Mesenchymal stem cell (in vitro differentiated cells and primary cell): ENCODE measurements around the gene PTPRN2.

Source experiments
- DNase-seq: peaks from one replicate; pipeline ENCODE4 v3.0.0-alpha.2; 2013
- H2AFZ ChIP-seq: one replicate; pipeline ENCODE4 v1.6.1; 2013; ENCODE audit warnings: low read depth, mild to moderate bottlenecking, control low read depth, inconsistent platforms, low read length, moderate library complexity
- H2AK5ac ChIP-seq: 2 replicates; pipeline ENCODE4 v1.6.1; 2013; ENCODE audit warnings: low read length, moderate library complexity, mild to moderate bottlenecking, inconsistent platforms; ENCODE audit not compliant: severe bottlenecking
- H2BK120ac ChIP-seq: one replicate; pipeline ENCODE4 v1.6.1; 2013; ENCODE audit warnings: low read depth, mild to moderate bottlenecking, inconsistent platforms, low read length, moderate library complexity
- H2BK12ac ChIP-seq, 2 experiments: one replicate each; pipeline ENCODE4 v1.6.1; 2013; ENCODE audit warnings: inconsistent platforms in 2 of 2, low read length in 2 of 2, mild to moderate bottlenecking in 2 of 2, moderate library complexity in 2 of 2, control low read depth in 1 of 2
- H2BK15ac ChIP-seq: one replicate; pipeline ENCODE4 v1.6.1; 2013; ENCODE audit warnings: mild to moderate bottlenecking, low read depth, inconsistent platforms; ENCODE audit not compliant: poor library complexity, severe bottlenecking
- H2BK5ac ChIP-seq: 2 replicates; pipeline ENCODE4 v1.6.1; 2013; ENCODE audit warnings: low read depth, mild to moderate bottlenecking, low read length, control low read depth, inconsistent platforms; ENCODE audit not compliant: poor library complexity, severe bottlenecking
- H3K14ac ChIP-seq, 2 experiments: one replicate each; pipeline ENCODE4 v1.6.1; 2013; ENCODE audit warnings: inconsistent platforms in 2 of 2, low read length in 2 of 2, control low read depth in 1 of 2, mild to moderate bottlenecking in 1 of 2, moderate library complexity in 1 of 2
- H3K18ac ChIP-seq, 2 experiments: one replicate each; pipeline ENCODE4 v1.6.1; 2013; ENCODE audit warnings: inconsistent platforms in 2 of 2, low read length in 2 of 2, control low read depth in 1 of 2, low read depth in 1 of 2, mild to moderate bottlenecking in 1 of 2
- H3K23ac ChIP-seq, 2 experiments: one replicate each; pipeline ENCODE4 v1.6.1; 2013; ENCODE audit warnings: inconsistent platforms in 2 of 2, low read length in 2 of 2, mild to moderate bottlenecking in 2 of 2, moderate library complexity in 2 of 2, control low read depth in 1 of 2
- H3K27ac ChIP-seq: 2 replicates; pipeline ENCODE4 v1.5.1; 2013; ENCODE audit warnings: mild to moderate bottlenecking, moderate library complexity, low read length, control low read depth, inconsistent platforms; ENCODE audit not compliant: poor library complexity, severe bottlenecking
- H3K27me3 ChIP-seq, 2 experiments: 2 replicates each; pipeline versions ENCODE4 v1.6.1 to v1.7.0; 2013; ENCODE audit warnings: low read length in 2 of 2, mild to moderate bottlenecking in 2 of 2, moderate library complexity in 2 of 2, control low read depth in 1 of 2, inconsistent platforms in 1 of 2; ENCODE audit not compliant: control insufficient read depth in 1 of 2, insufficient read depth in 1 of 2
- H3K36me3 ChIP-seq, 2 experiments: 2 replicates each; pipeline versions ENCODE4 v1.6.1 to v1.7.0; 2013; ENCODE audit warnings: low read length in 2 of 2, control low read depth in 1 of 2, inconsistent platforms in 1 of 2, low read depth in 1 of 2, mild to moderate bottlenecking in 1 of 2; ENCODE audit not compliant: insufficient read depth in 2 of 2, control insufficient read depth in 1 of 2
- H3K4ac ChIP-seq, 2 experiments: one replicate each; pipeline ENCODE4 v1.6.1; 2013; ENCODE audit warnings: inconsistent platforms in 2 of 2, low read length in 2 of 2, mild to moderate bottlenecking in 2 of 2, moderate library complexity in 2 of 2, control low read depth in 1 of 2, low read depth in 1 of 2
- H3K4me1 ChIP-seq: 2 replicates; pipeline ENCODE4 v1.6.1; 2013; ENCODE audit warnings: low read depth, low read length, control low read depth; ENCODE audit not compliant: control insufficient read depth, insufficient read depth
- H3K4me2 ChIP-seq: 2 replicates; pipeline ENCODE4 v1.6.1; 2013; ENCODE audit warnings: low read length, mild to moderate bottlenecking, inconsistent platforms; ENCODE audit not compliant: poor library complexity, severe bottlenecking
- H3K4me3 ChIP-seq, 2 experiments: 2 replicates each; pipeline versions ENCODE4 v1.5.1 to v1.7.0; 2013; ENCODE audit warnings: low read length in 2 of 2, mild to moderate bottlenecking in 2 of 2, control low read depth in 1 of 2, low read depth in 1 of 2; ENCODE audit not compliant: insufficient read depth in 1 of 2
- H3K79me1 ChIP-seq: replicated peaks from 2 replicates; pipeline ENCODE4 v1.6.1; 2013; ENCODE audit warnings: mild to moderate bottlenecking, control low read depth, low read length, inconsistent platforms; ENCODE audit not compliant: poor library complexity, severe bottlenecking
- H3K9ac ChIP-seq: 2 replicates; pipeline ENCODE4 v1.7.0; 2013; ENCODE audit warnings: mild to moderate bottlenecking, low read length, moderate library complexity
- H3K9me3 ChIP-seq: 2 replicates; pipeline ENCODE4 v1.7.0; 2013; ENCODE audit warnings: mild to moderate bottlenecking, low read length; ENCODE audit not compliant: control insufficient read depth
- H4K8ac ChIP-seq: one replicate; pipeline ENCODE4 v1.6.1; 2013; ENCODE audit warnings: inconsistent platforms, mild to moderate bottlenecking, low read length, moderate library complexity
- H4K91ac ChIP-seq: one replicate; pipeline ENCODE4 v1.6.1; 2013; ENCODE audit warnings: mild to moderate bottlenecking, low read length, inconsistent platforms
- WGBS: methylation state at CpG from one replicate; pipeline ENCODE4 v1.1.7; 2013; ENCODE audit warnings: mixed read lengths; 5-methylcytosine and 5-hydroxymethylcytosine counted together

Gene PTPRN2

GRCh38 chr7:158399762-158400161 lies 187.9 kb downstream of the PTPRN2 start:
- no peak overlapping the region for H2BK12ac ChIP-seq
- H4K91ac ChIP-seq: no peak overlapping the region
- no peak overlapping the region for H3K14ac ChIP-seq
- no peak overlapping the region for H4K8ac ChIP-seq
- H3K9me3 ChIP-seq: peaks cover 7% of the 10 kb centered on the region
- 81% methylated on average over 9 of the region's 9 CpGs for WGBS
- no peaks in the 10 kb centered on the region for H3K79me1 ChIP-seq
- H2AK5ac ChIP-seq: no peak overlapping the region
- no peak overlapping the region for H2BK120ac ChIP-seq
- H2BK15ac ChIP-seq: no peak overlapping the region
- peaks cover 0 to 5% of the 10 kb centered on the region in 2 experiments for H3K27me3 ChIP-seq
- H3K27ac ChIP-seq: no peak overlapping the region
- H3K4me2 ChIP-seq: no peak overlapping the region
- no peak overlapping the region for H3K23ac ChIP-seq
- no peak overlapping the region for H2BK5ac ChIP-seq
- no peaks in the 10 kb centered on the region for H3K36me3 ChIP-seq
- H2AFZ ChIP-seq: no peak overlapping the region
- peaks cover 2% of the 10 kb centered on the region for H3K4me1 ChIP-seq
- DNase-seq: no peak
- no peak overlapping the region for H3K4me3 ChIP-seq
- H3K4ac ChIP-seq: no peak overlapping the region
- no peak overlapping the region for H3K9ac ChIP-seq
- no peak overlapping the region for H3K18ac ChIP-seq

- 100% methylated on average over 1 of the region's 1 CpG for WGBS
- no peak for DNase-seq
These were observed 188.9 kb downstream of the PTPRN2 start for GRCh38 chr7:158398750-158399149.

GRCh38 chr7:158397885-158398284 lies 189.7 kb downstream of the PTPRN2 start:
- H3K18ac ChIP-seq: no peak overlapping the region
- H2BK12ac ChIP-seq: no peak overlapping the region
- 85% methylated on average over 6 of the region's 6 CpGs for WGBS
- no peak overlapping the region for H3K4me2 ChIP-seq
- no peak overlapping the region for H3K4me3 ChIP-seq
- H2BK15ac ChIP-seq: no peak overlapping the region
- DNase-seq: no peak
- no peak overlapping the region for H2AK5ac ChIP-seq
- H3K14ac ChIP-seq: no peak overlapping the region
- H2BK5ac ChIP-seq: no peak overlapping the region
- H4K8ac ChIP-seq: no peak overlapping the region
- H3K9me3 ChIP-seq: peaks cover 7% of the 10 kb centered on the region
- H3K4me1 ChIP-seq: peaks cover 2% of the 10 kb centered on the region
- H2BK120ac ChIP-seq: no peak overlapping the region
- H3K23ac ChIP-seq: no peak overlapping the region
- no peak overlapping the region for H4K91ac ChIP-seq
- no peak overlapping the region for H3K9ac ChIP-seq
- H3K4ac ChIP-seq: no peak overlapping the region
- H3K36me3 ChIP-seq: no peaks in the 10 kb centered on the region
- H3K27ac ChIP-seq: no peak overlapping the region
- no peak overlapping the region for H2AFZ ChIP-seq
- no peaks in the 10 kb centered on the region for H3K79me1 ChIP-seq
- no peaks in the 10 kb centered on the region for H3K27me3 ChIP-seq

More at GRCh38 chr7:158398750-158399149, 188.9 kb downstream of the PTPRN2 start:
- no peak overlapping the region for H2AK5ac ChIP-seq
- no peak overlapping the region for H2BK15ac ChIP-seq
- no peak overlapping the region for H2AFZ ChIP-seq
- H2BK120ac ChIP-seq: no peak overlapping the region
- H3K4me3 ChIP-seq: no peak overlapping the region
- H3K27ac ChIP-seq: no peak overlapping the region
- no peak overlapping the region for H4K8ac ChIP-seq
- no peak overlapping the region for H3K4ac ChIP-seq
- no peak overlapping the region for H4K91ac ChIP-seq
- no peak overlapping the region for H2BK12ac ChIP-seq
- H3K36me3 ChIP-seq: no peaks in the 10 kb centered on the region
- H3K14ac ChIP-seq: no peak overlapping the region
- no peak overlapping the region for H3K18ac ChIP-seq
- no peak overlapping the region for H3K4me2 ChIP-seq
- H3K27me3 ChIP-seq: no peaks in the 10 kb centered on the region
- H3K9ac ChIP-seq: no peak overlapping the region
- peaks cover 2% of the 10 kb centered on the region for H3K4me1 ChIP-seq
- no peaks in the 10 kb centered on the region for H3K79me1 ChIP-seq
- H3K9me3 ChIP-seq: peaks cover 7% of the 10 kb centered on the region
- H3K23ac ChIP-seq: no peak overlapping the region
- H2BK5ac ChIP-seq: no peak overlapping the region

- no peak overlapping the region for H2BK12ac ChIP-seq
- H3K4me3 ChIP-seq: no peak overlapping the region
- no peak overlapping the region for H2BK15ac ChIP-seq
- no peak overlapping the region for H3K9ac ChIP-seq
- H3K14ac ChIP-seq: no peak overlapping the region
- H3K27me3 ChIP-seq: no peaks in the 10 kb centered on the region
- H3K18ac ChIP-seq: no peak overlapping the region
- peaks cover 7% of the 10 kb centered on the region for H3K9me3 ChIP-seq
- WGBS: 71% methylated on average over 10 of the region's 10 CpGs
- no peak overlapping the region for H2AK5ac ChIP-seq
- no peak overlapping the region for H2BK5ac ChIP-seq
- H3K4me1 ChIP-seq: peaks cover 2% of the 10 kb centered on the region
- no peak overlapping the region for H3K27ac ChIP-seq
- no peak overlapping the region for H3K23ac ChIP-seq
- DNase-seq: no peak
- H2AFZ ChIP-seq: no peak overlapping the region
- H3K4ac ChIP-seq: no peak overlapping the region
- no peaks in the 10 kb centered on the region for H3K79me1 ChIP-seq
- no peak overlapping the region for H3K4me2 ChIP-seq
- H2BK120ac ChIP-seq: no peak overlapping the region
- H4K8ac ChIP-seq: no peak overlapping the region
- no peak overlapping the region for H4K91ac ChIP-seq
- H3K36me3 ChIP-seq: no peaks in the 10 kb centered on the region
These were observed 190.4 kb downstream of the PTPRN2 start for GRCh38 chr7:158396982-158397862.
